OCI-M2 (cell line): ENCODE measurements around the gene WWOX.
"Not testable (repeated sequence)": the region's sequence is repeated elsewhere in the genome, so short reads cannot be mapped to it uniquely, and the experiment has no call there.

Experiments used
- DNase-seq: peaks from one replicate; lab custom pipeline; 2025; ENCODE audit not compliant: unreplicated experiment; lab: John Stamatoyannopoulos, UW

Gene WWOX

GRCh38 chr16:78099271-78100111, at the start of gene WWOX:
Gene WWOX, plus strand, starts transcription at chr16:78099654.
- DNase-seq = peak; percentile 79

GRCh38 chr16:78050734-78051400, 48.6 kb upstream of the WWOX start:
- DNase-seq = no peak

- DNase-seq = no peak
Measured at GRCh38 chr16:78057803-78058564, 41.5 kb upstream of the WWOX start.

GRCh38 chr16:78059806-78060205, 39.6 kb upstream of the WWOX start:
- DNase-seq = not testable (repeated sequence)

- no peak for DNase-seq
Measured at GRCh38 chr16:78060295-78060694, 39.2 kb upstream of the WWOX start.

GRCh38 chr16:78060809-78061208, 38.6 kb upstream of the WWOX start:
- DNase-seq = no peak

GRCh38 chr16:78065319-78065718, 34.1 kb upstream of the WWOX start:
- DNase-seq = no peak

- DNase-seq = no peak
Measured at GRCh38 chr16:78069913-78070312, 29.5 kb upstream of the WWOX start.

GRCh38 chr16:78072275-78072674, 27.2 kb upstream of the WWOX start:
- no peak for DNase-seq

GRCh38 chr16:78075800-78076199, 23.7 kb upstream of the WWOX start:
- no peak for DNase-seq

- no peak for DNase-seq
Measured at GRCh38 chr16:78081341-78081740, 18.1 kb upstream of the WWOX start.

- no peak for DNase-seq
Measured at GRCh38 chr16:78091419-78091818, 8.0 kb upstream of the WWOX start.

GRCh38 chr16:78092758-78093157, 6.7 kb upstream of the WWOX start:
- DNase-seq = no peak

- DNase-seq = no peak
Measured at GRCh38 chr16:78094166-78094565, 5.3 kb upstream of the WWOX start.

GRCh38 chr16:78094998-78095397, 4.5 kb upstream of the WWOX start:
- no peak for DNase-seq

- DNase-seq = no peak
Measured at GRCh38 chr16:78096386-78096785, 3.1 kb upstream of the WWOX start.

GRCh38 chr16:78097548-78097947, 1.9 kb upstream of the WWOX start:
- no peak for DNase-seq

- no peak for DNase-seq
Measured at GRCh38 chr16:78098087-78098486, 1.4 kb upstream of the WWOX start.

GRCh38 chr16:78098595-78099270, 721 bp upstream of the WWOX start:
- no peak for DNase-seq

GRCh38 chr16:78100112-78100467, 636 bp downstream of the WWOX start:
- no peak for DNase-seq

GRCh38 chr16:78102122-78102660, 2.7 kb downstream of the WWOX start:
- no peak for DNase-seq
